GM19324 (cell line): Measurements from ENCODE around the gene NTM.
"Not testable (repeated sequence)": the region's sequence is repeated elsewhere in the genome, so short reads cannot be mapped to it uniquely, and the experiment has no call there.

Source experiments
- ATAC-seq: cut with Tn5 transposase; IDR thresholded peaks from one replicate; pipeline ENCODE4 v1.9.1; 2021; ENCODE audit warnings: mild to moderate bottlenecking, moderate library complexity; ENCODE audit not compliant: unreplicated experiment, low FRiP score

NTM gene

GRCh38 chr11:132293586-132293985 is 923.2 kb downstream of the NTM start:
- no peak for ATAC-seq

GRCh38 chr11:132296946-132297610 is 926.7 kb downstream of the NTM start:
- no peak for ATAC-seq

DNA sequence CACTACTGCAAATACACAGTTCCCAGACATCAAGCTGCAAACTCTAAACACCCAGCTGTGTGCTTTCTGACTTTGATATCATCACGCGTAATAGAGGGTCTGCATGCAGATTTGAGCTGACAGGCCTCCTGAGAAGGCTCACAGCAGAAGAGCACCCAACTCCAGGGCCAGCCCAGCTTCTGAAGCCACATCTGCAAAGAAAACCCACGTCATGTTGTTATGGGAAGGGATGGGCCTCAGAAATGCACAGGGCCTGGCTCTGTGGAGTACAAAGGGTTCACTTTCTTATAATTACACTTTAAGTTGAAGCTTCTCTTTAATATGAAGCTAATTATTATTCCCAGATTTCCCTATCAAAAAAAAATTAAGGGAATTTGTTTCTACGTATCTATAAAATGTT is 927.9 kb downstream of the NTM start:
- no peak for ATAC-seq

GRCh38 chr11:132300283-132300682 is 929.9 kb downstream of the NTM start:
- no peak for ATAC-seq

GRCh38 chr11:132301465-132301864 is 931.0 kb downstream of the NTM start:
- no peak for ATAC-seq

DNA sequence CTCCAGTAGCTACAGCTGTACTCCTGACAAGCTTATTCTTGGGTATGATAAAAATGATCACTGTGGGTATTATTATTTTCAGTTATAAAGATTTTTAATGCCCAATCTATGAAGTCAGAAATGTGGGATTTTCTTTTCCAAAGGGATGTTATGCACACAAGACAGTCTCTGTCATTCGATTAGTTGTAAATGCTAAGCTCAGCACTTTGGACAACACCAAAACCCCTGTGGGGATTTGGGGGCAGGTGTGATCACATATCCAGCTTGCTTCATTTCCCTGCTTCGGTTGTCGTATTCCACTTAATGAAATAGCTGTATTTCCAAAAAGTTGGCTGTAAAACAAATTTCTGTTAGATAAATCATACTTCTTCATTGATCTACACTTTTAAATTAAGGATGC is 931.5 kb downstream of the NTM start:
- no peak for ATAC-seq

GRCh38 chr11:132307309-132308020 is 937.0 kb downstream of the NTM start:
- ATAC-seq, result no peak

DNA sequence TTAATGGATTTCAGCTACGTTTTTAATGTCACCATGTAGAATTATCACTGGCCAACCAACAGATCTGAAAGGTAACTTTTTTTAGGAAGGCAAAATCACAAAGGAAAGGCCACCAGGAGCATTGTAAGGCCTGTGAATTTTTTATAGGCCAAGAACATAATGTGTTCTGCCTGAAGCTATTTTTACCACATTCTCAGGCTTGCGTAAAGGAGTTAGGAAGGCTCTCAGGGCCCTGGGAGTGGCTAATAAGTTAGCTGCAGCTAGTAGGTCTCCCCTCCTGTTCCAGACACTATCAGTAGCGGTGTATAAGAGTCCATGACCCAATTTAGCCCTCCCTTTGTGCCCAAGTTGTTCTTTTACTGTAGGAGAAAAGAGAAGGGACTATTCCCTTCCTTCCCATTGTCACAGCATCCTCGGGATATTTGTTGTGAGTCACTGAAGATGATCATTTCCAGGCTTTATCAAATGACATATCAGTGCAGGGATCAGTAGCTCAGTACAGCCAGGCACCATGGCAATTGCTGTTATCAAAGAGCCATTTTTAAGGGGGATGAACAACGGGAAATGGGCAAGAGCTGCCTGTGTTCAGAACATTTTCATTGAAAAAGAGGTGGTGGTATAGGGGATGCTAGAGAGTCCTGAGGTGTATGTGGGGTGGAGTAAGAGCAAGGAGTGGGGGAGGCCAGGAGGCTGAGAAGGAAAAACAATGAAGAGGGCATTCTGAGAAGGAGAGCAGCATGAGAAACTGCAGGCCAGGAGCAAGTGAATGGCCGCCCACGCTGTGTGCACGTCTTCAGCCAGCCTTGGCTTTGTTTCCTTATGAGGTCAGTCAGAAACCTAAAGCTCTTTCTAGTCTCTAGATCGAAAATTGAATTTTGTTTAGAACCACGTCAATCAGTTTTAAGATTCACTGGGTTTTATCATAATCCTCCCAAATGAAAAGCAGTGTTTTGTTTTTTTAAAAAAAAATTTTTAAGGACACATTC is 940.3 kb downstream of the NTM start:
- no peak for ATAC-seq

DNA sequence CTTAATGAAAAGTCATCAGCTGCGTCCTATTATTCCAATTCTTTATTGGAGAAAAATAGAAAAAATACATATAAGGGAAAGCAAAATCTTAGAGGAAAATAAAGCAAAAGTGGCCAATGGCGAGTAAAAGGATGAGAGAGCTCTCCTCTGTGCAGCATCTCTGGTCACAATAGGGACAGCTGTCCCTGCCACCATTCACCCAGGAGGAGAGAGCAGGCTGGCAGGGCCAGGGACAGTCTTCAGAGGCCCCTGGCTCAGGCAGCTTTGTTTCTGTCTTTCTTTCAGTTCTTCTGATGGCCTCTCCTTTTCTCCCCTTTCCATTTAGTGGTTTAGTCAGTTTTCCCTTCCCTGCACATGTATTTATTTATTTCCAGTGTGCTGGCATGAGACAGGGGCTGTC is 941.3 kb downstream of the NTM start:
- no peak for ATAC-seq

- ATAC-seq, result no peak
Measured at GRCh38 chr11:132312161-132312560, 941.7 kb downstream of the NTM start.

- no peak for ATAC-seq
Measured at GRCh38 chr11:132312701-132313111, 942.3 kb downstream of the NTM start.

DNA sequence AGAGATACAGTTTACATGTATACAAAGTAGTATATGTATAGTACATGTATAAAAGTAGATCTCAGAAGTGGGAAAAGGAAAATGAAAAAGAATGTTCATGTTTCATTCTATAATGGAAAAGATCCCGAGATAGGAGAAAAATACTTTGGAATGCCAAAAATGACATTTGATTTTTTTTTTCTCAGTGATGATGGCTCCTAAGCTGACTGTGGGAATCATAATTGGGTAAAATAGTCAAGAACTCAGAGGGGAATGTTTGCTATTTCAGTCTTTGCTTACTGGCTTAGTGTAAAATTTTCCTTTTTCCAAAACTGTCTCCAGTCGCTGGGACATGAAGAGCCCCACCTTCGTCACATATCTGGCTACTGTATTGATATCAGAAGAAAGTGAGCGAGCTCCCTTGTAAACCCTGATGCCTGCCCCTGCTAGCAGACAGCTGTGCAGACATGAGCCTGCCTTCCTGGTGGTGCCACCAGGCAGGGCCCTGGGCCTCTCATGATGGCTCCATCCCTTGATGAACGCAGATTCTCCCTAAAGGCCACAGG is 944.6 kb downstream of the NTM start:
- no peak for ATAC-seq

- ATAC-seq, result no peak
Measured at GRCh38 chr11:132315696-132316095, 945.3 kb downstream of the NTM start.

GRCh38 chr11:132318421-132319157 is 948.2 kb downstream of the NTM start:
- ATAC-seq, result no peak

DNA sequence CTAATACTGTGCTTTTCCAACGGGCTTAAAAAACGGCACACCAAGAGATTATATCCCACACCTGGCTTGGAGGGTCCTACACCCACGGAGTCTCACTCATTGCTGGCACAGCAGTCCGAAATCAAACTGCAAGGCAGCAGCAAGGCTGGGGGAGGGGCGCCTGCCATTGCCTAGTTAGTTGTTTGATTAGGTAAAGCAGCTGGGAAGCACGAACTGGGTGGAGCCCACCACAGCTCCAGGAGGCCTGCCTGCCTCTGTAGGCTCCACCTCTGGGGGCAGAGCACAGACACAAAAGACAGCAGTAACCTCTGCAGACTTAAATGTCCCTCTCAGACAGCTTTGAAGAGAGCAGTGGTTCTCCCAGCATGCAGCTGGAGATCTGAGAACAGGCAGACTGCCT is 949.0 kb downstream of the NTM start:
- not testable (repeated sequence) for ATAC-seq

DNA sequence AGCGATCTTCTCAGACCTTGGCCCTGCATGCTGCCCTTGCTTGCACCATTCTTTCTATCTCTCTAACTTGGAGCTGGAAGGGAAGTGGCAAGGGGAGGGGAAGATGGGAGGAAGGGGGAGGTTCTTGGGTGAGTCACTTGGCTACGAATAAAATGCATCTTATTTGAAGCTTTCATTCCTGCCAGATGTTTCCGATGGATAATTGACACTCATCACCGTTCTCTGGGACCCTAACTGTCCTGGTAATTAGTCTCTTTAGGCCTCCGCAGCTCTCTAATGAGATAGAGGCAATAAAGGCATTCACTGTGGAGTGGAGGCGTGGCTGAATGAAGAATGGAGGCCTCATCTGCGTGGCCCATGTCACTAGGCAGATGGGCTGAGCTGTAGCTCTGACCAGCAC is 960.1 kb downstream of the NTM start:
- ATAC-seq, result no peak

GRCh38 chr11:132332521-132332920 is 962.1 kb downstream of the NTM start:
- no peak for ATAC-seq

DNA sequence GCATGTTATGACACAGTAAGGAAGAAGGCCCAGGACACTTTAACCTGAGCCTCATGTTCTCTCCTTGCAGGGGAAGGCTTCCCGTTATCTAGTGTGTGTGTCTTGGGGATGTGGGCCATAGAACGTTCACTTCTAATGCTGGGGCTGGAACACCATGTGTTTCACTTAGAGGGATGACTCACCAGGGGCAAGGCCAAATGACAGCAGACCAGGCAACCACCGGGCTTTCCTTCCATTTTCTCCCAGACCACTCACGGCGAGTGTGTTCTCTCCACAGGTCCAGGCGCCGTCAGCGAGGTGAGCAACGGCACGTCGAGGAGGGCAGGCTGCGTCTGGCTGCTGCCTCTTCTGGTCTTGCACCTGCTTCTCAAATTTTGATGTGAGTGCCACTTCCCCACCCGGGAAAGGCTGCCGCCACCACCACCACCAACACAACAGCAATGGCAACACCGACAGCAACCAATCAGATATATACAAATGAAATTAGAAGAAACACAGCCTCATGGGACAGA is 964.4 kb downstream of the NTM start:
- no peak for ATAC-seq

GRCh38 chr11:132335311-132335710 is 964.9 kb downstream of the NTM start:
- ATAC-seq, result no peak
